Epidermal melanocyte (primary cell): ENCODE results near the gene ZNF124.

ENCODE experiments used
- DNase-seq: peaks from one replicate; pipeline ENCODE4 v3.0.0; 2011; ENCODE audit warnings: low spot score; ENCODE audit not compliant: insufficient read length

The ZNF124 gene

DNA sequence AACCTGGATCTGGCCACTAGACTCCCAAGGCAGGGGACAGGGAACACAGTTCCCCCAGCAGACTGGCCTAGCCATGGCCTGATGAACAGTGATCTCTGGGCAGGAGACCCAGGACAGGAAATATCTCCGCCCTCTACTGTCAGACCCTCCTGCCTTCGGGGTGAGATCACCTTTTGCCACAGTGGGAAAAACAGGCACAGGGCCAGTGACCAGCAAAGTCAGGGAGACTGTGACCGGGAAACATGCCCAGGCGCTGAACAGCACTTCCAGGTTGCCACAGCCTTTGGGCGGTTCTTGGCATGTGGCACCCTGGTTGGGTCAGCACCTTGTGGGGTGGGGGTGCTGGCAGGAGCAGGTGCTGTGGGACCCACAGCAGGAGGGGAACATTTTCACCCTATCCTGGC, 58.7 kb downstream of the ZNF124 start:
- no peak for DNase-seq

DNA sequence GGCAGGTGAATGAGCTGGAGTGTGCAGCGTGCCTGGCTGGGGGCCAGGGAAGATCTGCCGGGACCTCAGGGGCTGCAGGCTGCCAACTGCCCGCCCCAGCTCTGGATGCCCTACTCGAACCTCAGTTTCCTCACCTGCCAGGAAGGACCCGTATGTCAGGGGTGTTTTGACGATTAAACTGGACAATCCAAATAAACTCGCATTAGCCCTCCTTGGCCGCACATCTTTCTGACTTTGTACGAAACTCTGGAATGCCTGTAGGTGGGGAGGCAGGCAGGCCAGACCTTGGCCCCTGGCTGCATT, 59.4 kb downstream of the ZNF124 start:
- DNase-seq, result no peak

DNA sequence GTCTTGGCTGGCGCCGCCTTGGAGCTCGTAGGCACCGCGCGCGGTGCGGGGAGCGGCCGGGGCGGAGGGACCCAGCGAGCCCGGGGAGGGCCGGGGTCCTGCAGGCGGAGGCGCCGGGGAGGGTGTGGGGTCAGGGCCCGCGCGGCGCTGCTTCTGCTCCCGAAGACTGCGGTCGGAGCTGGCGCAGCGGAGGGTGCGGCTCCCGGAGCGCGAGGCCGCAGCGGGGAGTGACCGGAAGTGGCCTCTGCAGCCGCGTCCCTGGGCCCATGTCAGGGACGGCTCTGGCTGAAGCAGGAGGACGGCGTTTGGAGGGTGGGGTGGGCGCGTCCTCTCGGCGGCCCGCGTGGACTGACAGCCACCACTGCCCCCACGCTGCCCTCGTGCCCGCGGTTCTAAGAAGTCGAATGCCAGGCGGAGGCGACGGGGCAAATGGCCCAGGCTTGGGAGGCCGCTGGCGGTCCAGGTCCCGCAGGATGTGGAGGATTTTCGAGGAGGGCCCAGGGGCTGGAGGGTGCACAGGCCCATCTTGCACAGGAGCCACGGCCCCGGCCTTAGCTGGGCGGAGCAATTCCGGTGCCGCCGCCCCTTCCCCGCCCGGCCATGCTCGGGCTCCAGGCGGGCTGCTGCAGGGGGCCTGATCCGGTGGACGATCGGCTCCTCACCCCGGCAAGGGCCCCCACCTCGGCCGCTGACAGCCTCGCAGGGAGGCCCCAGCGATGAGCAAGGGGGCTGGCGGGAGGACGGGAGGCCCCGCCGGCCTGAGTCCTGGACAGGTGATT, 59.9 kb downstream of the ZNF124 start:
- peak; percentile 55 for DNase-seq

DNA sequence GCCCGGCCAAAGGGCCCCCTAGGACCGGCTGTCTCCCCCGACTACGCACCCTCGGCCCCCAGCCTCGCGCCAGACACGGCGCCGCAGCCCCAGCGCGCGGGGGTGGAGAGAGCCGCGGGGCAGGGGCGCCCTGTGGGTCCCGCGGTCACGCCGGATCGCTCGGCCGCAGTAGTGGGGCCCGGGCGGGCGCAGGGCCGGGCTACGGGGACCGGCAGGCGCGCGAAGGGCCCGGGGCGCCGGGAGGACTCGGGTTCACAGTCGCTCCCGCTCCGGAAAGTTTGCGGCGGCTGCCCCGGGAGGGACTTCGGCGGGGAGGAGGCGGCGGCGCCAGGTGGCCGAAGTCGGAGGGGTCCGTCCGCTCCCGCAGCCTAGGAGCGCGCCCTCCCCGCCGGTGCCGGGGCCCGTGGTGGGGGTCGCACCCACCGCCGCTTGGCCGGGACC, 60.5 kb downstream of the ZNF124 start:
- peak; percentile 50 for DNase-seq

DNA sequence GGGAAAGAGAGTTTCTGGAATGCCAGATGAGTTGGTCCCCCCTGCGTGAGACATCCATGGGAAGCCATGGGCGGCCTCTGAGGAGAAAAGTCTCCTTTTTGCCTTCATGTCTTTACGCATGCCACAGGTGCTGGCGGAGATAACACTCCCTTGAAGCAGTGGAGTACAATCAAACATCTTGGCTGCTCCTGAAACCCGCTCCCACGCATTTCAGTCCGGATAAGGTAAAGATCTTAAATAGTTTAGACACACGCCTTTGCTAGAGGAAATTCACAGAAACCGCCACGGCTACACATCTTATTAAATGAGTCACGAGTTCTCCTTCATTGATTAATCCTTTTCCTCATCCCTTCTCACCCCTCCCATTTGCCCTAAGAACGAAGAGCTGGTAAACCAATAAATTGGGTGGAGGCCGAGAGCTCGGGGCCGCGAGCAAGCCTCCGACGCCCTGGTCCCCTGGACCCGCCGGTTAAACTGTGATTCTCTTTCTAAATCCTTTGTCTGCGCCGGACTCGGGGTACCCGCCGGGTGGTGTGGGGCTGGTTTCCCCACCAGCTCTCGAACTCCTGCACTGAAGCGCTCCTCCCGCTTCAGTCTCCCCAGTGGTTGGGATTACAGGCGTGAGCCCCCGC, 61.1 kb downstream of the ZNF124 start:
- DNase-seq, result peak; percentile 23

DNA sequence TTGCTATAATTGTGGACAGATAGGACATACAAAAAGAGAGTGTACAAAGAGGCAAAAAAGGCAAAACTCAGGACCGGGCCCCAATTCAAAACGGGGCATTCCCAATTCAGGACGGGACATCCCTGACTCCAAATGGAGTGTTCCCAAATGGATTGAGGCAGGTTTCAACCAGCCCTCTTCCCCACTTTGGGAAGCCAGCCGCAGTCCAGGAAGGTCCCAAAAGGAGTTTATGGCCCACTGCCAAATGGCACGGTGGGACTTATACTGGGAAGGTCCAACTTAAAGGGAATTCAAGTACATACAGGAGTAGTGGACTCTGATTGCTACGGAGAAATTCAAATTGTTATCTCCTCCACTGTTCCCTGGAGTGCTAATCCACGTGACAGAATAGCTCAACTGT, 64.1 kb downstream of the ZNF124 start:
- no peak for DNase-seq

DNA sequence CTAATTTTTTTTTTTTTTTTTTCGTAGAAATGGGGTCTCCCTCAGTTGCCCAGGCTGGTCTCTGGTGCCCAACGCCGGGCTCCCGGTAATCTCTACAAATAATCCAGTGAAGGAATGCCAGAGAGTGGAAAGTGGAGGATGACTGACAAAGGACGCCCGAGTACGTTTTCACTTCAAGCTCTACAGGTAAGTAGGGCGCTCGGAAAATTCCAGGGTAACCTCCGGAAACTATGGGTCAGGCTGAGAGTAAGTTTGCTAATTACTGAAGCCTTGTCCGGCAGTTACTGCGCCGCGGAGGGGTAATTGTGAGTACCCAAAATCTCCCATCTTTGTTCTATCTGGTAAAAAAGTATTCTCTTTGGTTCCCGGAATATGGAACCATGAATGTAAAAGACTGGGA, 65.9 kb downstream of the ZNF124 start:
- DNase-seq, result no peak
